GF-D8 (cell line): ENCODE results near the gene TAS2R50.

Experiments used
- DNase-seq: peaks from one replicate; lab custom pipeline; 2025; lab: John Stamatoyannopoulos, UW

The TAS2R50 gene

GRCh38 chr12:10952645-10953044 is 34.1 kb downstream of the TAS2R50 start:
- DNase-seq: no peak

GRCh38 chr12:10943167-10943566 is 43.5 kb downstream of the TAS2R50 start:
- DNase-seq: no peak

GRCh38 chr12:10941916-10942607 is 44.6 kb downstream of the TAS2R50 start:
- DNase-seq: no peak

- DNase-seq: no peak
These were observed 45.3 kb downstream of the TAS2R50 start for GRCh38 chr12:10941369-10941768.

GRCh38 chr12:10940389-10940788 is 46.3 kb downstream of the TAS2R50 start:
- no peak for DNase-seq

GRCh38 chr12:10939163-10939562 is 47.5 kb downstream of the TAS2R50 start, which contains the start of gene TAS2R14:
Gene TAS2R14, minus strand, starts transcription at chr12:10939263. Its CDS starts 56 bp downstream, at chr12:10939207.
- DNase-seq: no peak

- no peak for DNase-seq
These were observed 50.2 kb downstream of the TAS2R50 start for GRCh38 chr12:10936506-10936905.
